ENCODE results near the gene CYLD. TPM values are rescaled to one million over a fixed set of nuclear protein-coding genes. Genes with fewer than 3 reads are reported as not detected.

CYLD gene
- total RNA-seq, 1 experiment from 2014 or later: 11.9 TPM

DNA sequence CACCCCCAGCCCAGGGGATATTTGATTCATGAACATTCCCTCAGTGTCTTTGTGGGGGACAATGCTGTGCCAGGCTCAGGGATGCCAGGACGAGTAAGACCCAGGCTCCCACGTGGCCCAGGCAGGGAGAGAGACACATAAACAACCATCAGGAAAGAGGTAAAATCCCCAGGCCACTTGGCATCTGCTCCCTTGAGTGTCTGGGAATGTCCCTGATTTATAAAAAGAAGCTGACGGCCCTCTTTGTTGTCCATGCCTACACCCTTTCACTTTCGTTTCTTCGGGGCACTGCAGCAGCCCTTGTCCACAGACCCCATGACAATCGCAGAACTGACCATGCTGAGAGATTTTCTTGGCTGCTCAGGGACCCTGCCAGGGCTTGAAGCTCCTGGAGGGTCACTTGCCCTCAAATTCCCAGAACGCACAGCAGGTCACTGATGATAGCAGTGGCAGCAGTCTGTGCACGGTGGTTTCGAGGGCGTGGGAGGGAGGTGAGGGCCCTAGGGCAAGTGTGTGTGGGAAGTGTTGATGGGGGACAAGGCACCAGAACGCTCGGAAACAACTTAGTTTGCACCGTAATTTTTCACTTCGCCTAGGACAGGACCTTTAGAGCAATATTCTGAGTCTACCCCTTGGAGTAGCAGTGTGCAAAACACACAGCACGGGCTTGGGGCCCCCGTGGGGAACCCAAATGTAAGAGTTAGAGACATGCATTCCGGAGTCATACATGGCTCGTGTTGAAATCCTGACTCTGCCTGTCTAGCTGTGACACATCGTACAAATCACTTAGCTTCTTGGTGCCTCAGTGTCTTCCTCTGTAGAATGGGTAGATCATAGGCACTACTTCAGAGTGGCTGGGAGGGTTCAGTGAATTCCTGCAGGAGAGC lies 43.8 kb upstream of the CYLD start:
- no TSS peak for BruUV-seq (replicated peaks)
- H3K79me2 ChIP-seq (ENCODE audit: insufficient read depth, low read length): no peaks in the 10 kb centered on the region
- TF ChIP-seq EZH2 (IDR thresholded peaks at IDR 0.05): no peak
- TF ChIP-seq, protein P1, sequence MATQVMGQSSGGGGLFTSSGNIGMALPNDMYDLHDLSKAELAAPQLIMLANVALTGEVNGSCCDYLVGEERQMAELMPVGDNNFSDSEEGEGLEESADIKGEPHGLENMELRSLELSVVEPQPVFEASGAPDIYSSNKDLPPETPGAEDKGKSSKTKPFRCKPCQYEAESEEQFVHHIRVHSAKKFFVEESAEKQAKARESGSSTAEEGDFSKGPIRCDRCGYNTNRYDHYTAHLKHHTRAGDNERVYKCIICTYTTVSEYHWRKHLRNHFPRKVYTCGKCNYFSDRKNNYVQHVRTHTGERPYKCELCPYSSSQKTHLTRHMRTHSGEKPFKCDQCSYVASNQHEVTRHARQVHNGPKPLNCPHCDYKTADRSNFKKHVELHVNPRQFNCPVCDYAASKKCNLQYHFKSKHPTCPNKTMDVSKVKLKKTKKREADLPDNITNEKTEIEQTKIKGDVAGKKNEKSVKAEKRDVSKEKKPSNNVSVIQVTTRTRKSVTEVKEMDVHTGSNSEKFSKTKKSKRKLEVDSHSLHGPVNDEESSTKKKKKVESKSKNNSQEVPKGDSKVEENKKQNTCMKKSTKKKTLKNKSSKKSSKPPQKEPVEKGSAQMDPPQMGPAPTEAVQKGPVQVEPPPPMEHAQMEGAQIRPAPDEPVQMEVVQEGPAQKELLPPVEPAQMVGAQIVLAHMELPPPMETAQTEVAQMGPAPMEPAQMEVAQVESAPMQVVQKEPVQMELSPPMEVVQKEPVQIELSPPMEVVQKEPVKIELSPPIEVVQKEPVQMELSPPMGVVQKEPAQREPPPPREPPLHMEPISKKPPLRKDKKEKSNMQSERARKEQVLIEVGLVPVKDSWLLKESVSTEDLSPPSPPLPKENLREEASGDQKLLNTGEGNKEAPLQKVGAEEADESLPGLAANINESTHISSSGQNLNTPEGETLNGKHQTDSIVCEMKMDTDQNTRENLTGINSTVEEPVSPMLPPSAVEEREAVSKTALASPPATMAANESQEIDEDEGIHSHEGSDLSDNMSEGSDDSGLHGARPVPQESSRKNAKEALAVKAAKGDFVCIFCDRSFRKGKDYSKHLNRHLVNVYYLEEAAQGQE (IDR thresholded peaks at IDR 0.05; ENCODE audit: low read depth): no peak
- TF ChIP-seq ELF1 (IDR thresholded peaks at IDR 0.05; ENCODE audit: borderline replicate concordance, low read depth): no peak
- no peak for ATAC-seq
- no peaks in the 10 kb centered on the region for H3K27me3 ChIP-seq (ENCODE audit: insufficient read depth, low read length)
- POLR2A ChIA-PET: no interaction called here
- H2AFZ ChIP-seq (ENCODE audit: low read depth, low read length, poor library complexity, severe bottlenecking): no peak overlapping the region
- H3K9ac ChIP-seq (ENCODE audit: low read length): no peak overlapping the region
- H3K4me1 ChIP-seq (ENCODE audit: control insufficient read depth in 1 of 2, insufficient read depth in 2 of 2, low read length in 2 of 2): peaks cover 18 to 29% of the 10 kb centered on the region in 2 experiments
- RAD21 ChIA-PET (ENCODE audit: low non-redundant PET in 1 of 2, low total read pairs in 2 of 2, uncharacterized antibody in 2 of 2, unreplicated experiment in 2 of 2): no interaction called here
- intact Hi-C loops (cut with micrococcal nuclease): no loop called here
- no peaks in the 10 kb centered on the region for H4K20me1 ChIP-seq (ENCODE audit: insufficient read depth)
- no peaks in the 10 kb centered on the region for H3K9me2 ChIP-seq (ENCODE audit: insufficient read depth)
- DNase-seq (ENCODE audit: low read depth, low spot score): no peak
- no peaks in the 10 kb centered on the region for H3K9me3 ChIP-seq (ENCODE audit: control insufficient read depth in 1 of 2, insufficient read depth in 1 of 2, low read depth in 1 of 2, low read length in 2 of 2)
- no peaks in the 10 kb centered on the region for H3K36me3 ChIP-seq (ENCODE audit: control insufficient read depth in 1 of 2, insufficient read depth in 2 of 2, low read length in 2 of 2)
- no peak overlapping the region for H3K4me3 ChIP-seq (replicated peaks in 1 of 2; ENCODE audit: low read depth in 1 of 2, low read length in 2 of 2)
- CTCF ChIA-PET: no interaction called here
- no peak overlapping the region; the same call in 1 of the 2 replicates for H3K27ac ChIP-seq (ENCODE audit: low read depth, low read length)
- H3K4me2 ChIP-seq (ENCODE audit: low read length): no peak overlapping the region
